ENCODE measurements around the gene FMNL1.

The FMNL1 gene, protein sequence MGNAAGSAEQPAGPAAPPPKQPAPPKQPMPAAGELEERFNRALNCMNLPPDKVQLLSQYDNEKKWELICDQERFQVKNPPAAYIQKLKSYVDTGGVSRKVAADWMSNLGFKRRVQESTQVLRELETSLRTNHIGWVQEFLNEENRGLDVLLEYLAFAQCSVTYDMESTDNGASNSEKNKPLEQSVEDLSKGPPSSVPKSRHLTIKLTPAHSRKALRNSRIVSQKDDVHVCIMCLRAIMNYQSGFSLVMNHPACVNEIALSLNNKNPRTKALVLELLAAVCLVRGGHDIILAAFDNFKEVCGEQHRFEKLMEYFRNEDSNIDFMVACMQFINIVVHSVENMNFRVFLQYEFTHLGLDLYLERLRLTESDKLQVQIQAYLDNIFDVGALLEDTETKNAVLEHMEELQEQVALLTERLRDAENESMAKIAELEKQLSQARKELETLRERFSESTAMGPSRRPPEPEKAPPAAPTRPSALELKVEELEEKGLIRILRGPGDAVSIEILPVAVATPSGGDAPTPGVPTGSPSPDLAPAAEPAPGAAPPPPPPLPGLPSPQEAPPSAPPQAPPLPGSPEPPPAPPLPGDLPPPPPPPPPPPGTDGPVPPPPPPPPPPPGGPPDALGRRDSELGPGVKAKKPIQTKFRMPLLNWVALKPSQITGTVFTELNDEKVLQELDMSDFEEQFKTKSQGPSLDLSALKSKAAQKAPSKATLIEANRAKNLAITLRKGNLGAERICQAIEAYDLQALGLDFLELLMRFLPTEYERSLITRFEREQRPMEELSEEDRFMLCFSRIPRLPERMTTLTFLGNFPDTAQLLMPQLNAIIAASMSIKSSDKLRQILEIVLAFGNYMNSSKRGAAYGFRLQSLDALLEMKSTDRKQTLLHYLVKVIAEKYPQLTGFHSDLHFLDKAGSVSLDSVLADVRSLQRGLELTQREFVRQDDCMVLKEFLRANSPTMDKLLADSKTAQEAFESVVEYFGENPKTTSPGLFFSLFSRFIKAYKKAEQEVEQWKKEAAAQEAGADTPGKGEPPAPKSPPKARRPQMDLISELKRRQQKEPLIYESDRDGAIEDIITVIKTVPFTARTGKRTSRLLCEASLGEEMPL

DNA sequence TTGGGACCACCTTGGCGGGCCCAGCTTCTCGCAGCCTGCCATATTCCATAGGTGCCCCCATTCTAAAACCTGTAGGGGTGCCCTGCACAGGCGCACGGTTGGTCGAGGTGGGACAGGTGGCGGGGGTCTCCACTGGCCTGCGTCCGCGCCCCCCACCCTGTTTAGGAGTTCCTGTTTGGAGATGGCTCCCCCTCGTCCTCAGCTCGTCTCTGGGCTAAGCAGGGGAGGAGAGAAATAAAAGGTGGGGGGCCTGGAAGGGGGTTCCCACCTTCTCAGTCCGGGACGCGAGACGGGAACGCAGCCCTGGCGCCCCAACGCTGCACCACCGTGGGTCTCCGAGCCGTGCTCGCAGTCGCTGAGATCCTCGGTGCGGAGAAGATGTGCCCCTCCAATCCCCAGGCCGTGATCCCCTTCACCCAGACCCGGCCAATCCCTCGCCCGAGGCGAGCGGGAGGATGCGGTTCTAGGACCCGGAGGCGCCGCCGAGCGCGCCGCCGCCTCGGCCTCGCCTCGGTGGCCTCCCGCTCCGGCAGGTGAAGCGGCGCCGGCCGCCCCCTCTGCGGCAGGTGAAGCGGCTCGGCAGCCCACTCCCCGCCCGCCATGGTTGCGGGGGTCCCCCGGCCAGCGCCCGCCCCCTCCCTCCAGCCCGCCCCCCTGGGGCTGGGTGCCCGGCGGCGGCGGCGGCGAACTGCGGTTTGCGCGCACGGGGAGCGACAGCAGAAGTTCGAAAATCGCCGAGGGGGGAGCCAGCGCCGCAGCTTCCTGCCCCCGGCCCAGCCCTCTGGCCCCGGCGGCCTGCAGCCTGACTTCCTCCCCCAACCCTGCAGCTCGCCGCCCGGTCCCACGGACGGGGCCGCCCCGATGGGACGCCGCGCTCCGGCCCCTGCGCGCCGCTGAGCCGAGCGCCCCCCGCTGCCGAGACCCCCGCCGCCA is at the start of gene FMNL1:
TSS of gene FMNL1 (plus strand) at position 805 of the 933 bp plus-strand sequence. CDS start 240 bp downstream, outside the sequence.
- DNase-seq = peak; percentile 47

DNA sequence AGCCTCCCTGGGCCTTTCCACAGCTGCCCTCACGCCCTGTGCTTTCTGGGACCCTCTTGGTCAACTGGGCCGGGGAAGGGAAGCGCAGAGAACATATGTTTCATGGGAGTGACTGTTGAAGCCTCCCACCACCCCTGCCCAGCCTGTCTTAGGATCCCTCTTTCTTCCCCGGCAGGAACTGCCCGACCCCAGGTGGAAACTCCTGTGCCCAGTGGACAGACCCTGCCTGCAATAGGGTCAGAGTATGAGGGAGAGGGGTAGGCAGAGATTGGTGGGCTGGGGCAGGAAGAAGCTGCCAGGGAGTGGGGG is 49.5 kb upstream of the FMNL1 start:
- no peak for DNase-seq

DNA sequence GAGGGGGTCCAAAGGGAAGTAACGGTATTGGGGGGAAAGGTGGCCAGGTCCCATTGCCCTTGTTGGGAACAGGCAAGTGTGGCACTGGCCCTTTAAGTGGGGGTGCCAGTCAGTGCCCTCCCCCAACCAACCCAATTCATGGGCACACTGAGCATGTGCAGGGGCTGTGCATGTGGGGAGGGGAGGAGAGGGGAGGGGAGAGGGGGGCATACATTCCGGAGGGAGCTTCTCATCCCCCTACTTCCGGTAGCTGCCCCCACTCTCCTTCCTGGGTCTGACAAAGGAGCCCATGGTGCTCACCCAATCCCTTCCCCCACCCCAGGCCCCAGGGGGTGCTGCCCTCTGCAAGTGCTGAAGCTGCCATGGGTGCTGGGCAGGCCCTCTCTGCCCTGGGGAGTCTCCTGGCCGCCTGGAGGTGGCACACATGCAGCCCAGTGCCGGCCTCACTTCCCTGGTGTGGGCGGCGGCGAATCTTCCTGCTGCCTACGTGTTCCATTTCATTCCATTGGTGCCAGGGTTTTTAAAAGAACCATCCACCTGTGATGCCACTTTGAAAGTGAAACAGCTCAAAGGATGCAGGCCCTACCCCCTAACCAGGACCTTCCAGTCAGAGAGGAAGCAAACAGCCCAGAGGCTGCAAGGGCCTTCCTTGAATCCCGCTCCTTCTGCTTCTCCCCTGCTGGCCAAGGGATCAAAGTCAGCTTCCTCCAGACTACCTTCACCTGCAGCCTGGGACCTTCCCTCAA is 49.0 kb upstream of the FMNL1 start:
- peak; percentile 95 for DNase-seq

DNA sequence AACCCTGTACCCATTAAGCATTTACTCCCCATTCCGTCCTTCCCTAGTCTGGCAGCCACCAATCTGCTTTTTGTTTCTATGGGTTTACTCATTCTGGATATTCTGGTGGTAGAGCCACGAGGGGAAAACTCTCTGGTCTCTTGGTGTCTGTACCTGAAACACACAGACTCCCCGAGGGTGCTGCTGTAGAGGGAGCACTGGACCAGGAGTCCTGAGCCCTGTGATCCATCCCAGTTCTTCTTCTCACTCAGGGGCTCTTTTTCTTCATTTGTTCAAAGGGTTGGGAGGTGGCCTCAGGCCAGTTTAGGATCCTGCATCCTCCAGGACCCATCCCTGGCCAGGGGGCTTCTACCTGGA is 45.9 kb upstream of the FMNL1 start:
- DNase-seq = no peak

- no peak for DNase-seq
Measured at GRCh38 chr17:45177563-45177962, 44.1 kb upstream of the FMNL1 start.

- DNase-seq = no peak
Measured at GRCh38 chr17:45184144-45184543, 37.5 kb upstream of the FMNL1 start.

DNA sequence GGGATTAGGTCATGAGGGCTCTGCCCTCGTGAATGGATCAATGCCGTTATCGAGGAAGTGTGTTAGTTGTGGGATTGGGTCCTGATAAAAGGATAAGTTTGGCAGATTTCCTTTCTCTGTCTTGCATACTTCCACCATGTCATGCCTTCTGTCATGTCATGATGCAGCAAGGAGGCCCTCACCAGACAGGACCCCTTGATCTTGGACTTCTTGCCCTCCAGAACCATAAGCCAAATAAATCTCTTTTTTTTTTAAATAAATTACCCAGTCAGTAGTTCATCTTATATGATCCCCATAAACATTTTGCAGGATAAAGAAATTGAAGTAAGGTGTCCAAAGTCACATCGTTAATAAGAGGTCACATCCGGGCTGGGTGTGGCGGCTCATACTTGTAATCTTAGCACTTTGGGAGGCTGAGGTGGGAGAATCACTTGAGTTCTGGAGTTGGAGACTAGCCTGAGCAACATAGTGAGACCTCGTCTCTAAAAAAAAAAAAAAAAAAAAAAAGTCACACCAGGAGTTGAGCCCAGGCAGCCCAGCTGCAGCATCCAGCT is 34.8 kb upstream of the FMNL1 start:
- no peak for DNase-seq

- no peak for DNase-seq
Measured at GRCh38 chr17:45189009-45189408, 32.7 kb upstream of the FMNL1 start.

GRCh38 chr17:45190503-45191255 is 31.0 kb upstream of the FMNL1 start:
- no peak for DNase-seq

GRCh38 chr17:45195424-45195823 is 26.3 kb upstream of the FMNL1 start:
- DNase-seq = no peak

- no peak for DNase-seq
Measured at GRCh38 chr17:45197108-45197507, 24.6 kb upstream of the FMNL1 start.

- peak; percentile 90 for DNase-seq
Measured at GRCh38 chr17:45197555-45198334, 23.9 kb upstream of the FMNL1 start.

GRCh38 chr17:45200701-45201100 is 21.0 kb upstream of the FMNL1 start:
- no peak for DNase-seq

- DNase-seq = no peak
Measured at GRCh38 chr17:45201457-45201856, 20.2 kb upstream of the FMNL1 start.

DNA sequence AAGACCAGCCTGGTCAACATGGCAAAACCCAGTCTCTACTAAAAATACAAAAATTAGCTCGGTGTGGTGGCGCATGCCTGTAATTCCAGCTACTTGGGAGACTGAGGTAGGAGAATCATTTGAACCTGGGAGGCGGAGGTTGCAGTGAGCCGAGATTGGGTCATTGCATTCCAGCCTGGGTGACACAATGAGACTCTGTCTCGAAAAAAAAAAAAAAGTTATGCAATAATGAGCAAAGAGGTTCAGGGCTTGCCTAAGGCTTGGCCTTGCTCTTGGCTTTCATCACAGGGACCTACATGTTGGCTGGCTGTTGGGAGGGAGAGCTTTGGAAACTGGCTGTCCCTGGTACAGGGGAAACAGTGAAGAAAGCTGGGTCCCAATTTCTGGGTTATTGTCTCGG is 19.8 kb upstream of the FMNL1 start:
- peak; percentile 39 for DNase-seq

- peak; percentile 81 for DNase-seq
Measured at GRCh38 chr17:45218895-45219661, 2.6 kb upstream of the FMNL1 start.

DNA sequence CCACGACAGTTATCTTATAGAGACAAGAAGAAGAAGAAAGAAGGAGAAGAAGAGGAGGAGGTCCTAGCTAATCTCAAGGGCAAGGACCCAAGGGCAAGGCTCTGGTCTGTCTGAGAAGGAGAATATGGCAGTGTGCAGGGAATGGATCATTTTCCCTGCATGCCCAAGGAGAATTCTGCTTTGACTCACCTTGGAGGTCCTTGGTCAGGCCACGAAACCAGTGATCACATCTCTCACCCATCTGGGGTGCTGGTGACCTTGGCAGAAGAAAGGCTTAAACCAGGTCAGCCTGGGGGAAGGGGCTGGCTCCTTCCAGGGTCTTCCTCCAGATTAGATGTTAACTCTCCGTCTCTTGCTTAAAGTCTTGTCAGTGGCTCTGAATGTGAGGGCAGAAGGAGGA is 1.6 kb upstream of the FMNL1 start:
- DNase-seq = no peak

DNA sequence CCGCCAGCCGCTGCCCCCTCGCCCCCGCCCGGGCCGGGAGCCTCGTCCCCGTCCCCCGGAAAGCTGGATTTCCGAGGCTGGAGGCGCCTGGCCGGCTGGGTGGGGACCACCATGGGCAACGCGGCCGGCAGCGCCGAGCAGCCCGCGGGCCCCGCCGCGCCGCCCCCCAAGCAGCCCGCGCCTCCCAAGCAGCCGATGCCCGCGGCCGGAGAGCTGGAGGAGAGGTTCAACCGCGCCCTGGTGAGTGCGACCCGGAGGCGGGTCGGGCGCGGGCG is 266 bp downstream of the FMNL1 start:
- no peak for DNase-seq

DNA sequence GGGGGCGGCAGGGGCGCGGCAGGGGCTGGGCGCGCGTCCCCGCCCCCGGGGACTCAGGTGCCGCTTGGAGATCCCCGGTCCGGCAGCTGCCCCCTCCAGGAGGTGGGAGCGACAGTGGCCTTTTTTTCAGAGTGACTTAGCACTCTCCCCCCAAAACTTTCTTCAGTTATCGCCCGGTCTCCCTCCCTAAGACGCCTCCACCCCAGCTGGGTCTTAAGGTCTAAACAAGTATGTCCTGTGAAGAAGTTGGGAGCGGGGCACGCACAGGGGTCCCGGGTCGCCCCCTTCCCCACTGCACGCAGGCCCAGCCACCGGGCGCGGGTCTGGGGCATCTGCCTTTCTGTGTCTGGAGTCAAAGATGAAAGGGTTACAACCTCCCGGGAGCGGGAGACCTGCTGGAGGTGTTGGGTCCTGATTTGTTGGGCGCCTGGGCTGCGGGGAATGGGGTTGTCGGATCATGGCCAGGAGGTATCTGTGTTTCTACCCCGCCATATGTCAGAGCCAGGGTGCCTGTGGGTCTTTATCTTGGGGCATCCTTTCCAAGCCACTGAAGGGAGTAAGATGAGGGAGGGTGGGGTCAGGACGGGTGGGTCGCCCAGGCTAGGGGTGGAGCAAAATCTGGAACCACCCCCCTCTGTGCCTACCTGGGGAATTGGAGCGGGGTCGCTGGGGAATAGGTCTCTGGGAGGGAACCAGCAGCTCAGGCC is 757 bp downstream of the FMNL1 start:
- no peak for DNase-seq

Measured in EL (cell line).